ENCODE measurements around the gene TFAP2A. TPM values are rescaled to one million over a fixed set of nuclear protein-coding genes. Genes with fewer than 3 reads are reported as not detected.

Gene TFAP2A
- total RNA-seq, 1 donor from 2014 or later = 0.97 TPM

DNA sequence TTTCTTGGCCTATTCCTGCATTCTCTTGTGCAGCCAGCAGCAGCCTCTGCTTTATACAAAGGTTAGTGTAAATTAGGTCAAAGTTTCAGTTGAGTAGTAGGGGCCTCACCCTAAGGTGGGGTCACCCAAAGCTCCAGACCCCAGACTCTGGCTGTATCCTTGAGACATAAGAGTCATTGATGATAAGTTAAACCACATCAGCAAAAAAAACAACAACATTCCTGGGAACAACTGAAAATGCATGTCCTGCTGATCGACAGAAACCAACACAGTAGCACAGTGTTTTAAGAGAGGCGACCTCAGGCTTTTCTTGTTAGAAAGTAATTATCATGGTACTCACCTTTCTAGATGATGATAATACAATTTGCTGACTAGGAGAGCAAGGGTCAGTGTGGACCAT lies 52.6 kb downstream of the TFAP2A start:
- DNase-seq = no peak
- ATAC-seq = no peak

GRCh38 chr6:10361428-10361827 lies 53.4 kb downstream of the TFAP2A start:
- intact Hi-C loops (cut with micrococcal nuclease) = no loop called here
- DNase-seq (no peak), ATAC-seq (no peak)

More for the DNA sequence above, 52.6 kb downstream of the TFAP2A start:
- intact Hi-C loops (cut with micrococcal nuclease) = no loop called here

- no peak for DNase-seq
- intact Hi-C loops (cut with micrococcal nuclease) = no loop called here
- no peak for ATAC-seq
Measured at GRCh38 chr6:10359581-10359980, 55.3 kb downstream of the TFAP2A start.

GRCh38 chr6:10355115-10355702 lies 59.7 kb downstream of the TFAP2A start:
- intact Hi-C loops (cut with micrococcal nuclease) = no loop called here
- no peak for ATAC-seq
- DNase-seq = no peak

DNA sequence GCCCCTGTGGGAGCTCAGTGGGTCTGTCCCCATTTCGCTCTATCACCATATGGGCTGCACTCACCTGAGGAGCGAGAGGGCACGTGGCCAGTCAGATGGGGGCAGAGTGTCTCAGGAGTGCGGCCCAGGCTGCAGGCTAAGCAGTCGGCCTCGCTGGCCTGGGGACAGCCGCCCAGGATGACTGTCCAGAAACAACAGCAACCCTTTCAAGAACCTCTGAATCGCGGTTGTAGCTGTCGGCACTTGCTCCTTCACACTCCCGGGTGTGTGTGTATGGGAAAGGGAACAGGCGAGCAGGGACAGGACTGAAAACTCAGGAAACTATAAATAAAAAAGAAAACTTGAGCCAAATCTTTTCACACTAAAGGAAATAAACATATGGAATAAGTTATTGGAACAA lies 63.1 kb downstream of the TFAP2A start:
- intact Hi-C loops (cut with micrococcal nuclease) = no loop called here
- no peak for ATAC-seq

DNA sequence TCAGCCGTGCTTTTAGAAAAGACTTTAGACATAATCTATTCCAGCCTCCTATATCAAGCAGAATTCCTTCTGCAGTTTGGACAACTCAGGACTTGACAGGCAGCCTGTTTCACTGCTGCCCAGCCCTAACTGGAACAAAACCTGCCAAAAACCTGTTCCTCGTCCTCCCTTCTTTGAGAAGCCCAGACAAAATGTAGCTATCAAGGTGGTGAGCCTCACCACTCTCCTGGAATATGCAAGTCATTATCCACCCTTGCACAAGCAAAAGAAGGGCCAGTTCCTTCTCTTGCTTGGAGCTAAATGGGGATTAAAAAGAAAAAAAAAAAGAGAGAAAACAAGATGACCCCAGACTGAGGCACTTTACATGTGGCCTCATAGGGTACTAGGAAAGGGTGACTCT lies 64.2 kb downstream of the TFAP2A start:
- intact Hi-C loops (cut with micrococcal nuclease) = no loop called here
- DNase-seq (no peak), ATAC-seq (no peak)

More for the DNA sequence above, 63.1 kb downstream of the TFAP2A start:
- DNase-seq = no peak

DNA sequence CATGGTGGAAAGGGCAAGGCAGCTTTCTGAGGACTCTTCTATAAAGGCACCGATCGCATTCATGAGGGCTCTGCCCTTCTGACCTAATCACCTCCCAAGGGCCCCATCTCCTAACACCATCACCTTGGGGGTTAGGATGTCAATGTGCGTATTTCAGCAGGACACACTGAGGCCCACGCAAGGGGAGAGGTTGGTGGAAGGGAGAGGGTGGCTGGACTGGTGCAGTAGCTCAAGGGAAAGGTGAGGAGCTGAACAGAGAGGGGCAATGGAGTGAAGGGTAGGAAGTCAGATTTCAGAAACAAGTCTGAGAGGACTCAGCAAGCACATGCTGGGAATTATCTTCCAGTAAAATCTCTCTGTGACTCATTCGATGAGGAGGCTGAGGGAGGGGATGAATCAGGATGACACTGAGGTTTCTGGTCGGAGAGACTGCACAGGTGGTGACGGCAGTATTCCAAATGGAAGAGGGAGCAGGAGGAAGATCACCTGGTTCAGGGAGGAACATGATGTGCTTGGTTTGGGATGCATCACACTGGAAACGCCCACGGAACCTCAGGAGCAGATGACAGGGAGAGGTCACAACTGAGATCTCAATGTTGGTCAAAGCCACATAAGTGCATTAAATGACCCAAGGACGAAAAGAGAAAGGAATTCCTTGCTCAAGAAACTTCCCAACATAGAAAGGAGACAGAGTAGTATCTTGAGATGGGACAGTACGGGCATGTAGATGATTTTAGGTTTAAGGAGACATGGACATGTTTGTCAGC lies 67.1 kb downstream of the TFAP2A start:
- DNase-seq (no peak), ATAC-seq (no peak)
- intact Hi-C loops (cut with micrococcal nuclease) = no loop called here

Small RNA genes within 50 kb of the gene (microRNA-seq; reads per million reads assigned to microRNA genes)
- not detected for gene MIR5689 (ENCODE audit: borderline number of aligned reads)

Other genes with a start within 250 kb of the TFAP2A start
- gene GCNT2, start 106.3 kb upstream of the TFAP2A start, total RNA-seq = 41.8 TPM